Activated CD8-positive, alpha-beta memory T cell treated with anti-CD3 and anti-CD28 coated beads for 36 hours (primary cell): Measurements from ENCODE around the gene UGT1A8. TPM values are rescaled to one million over a fixed set of nuclear protein-coding genes. Genes with fewer than 3 reads are reported as not detected.
"Not testable (repeated sequence)": the region's sequence is repeated elsewhere in the genome, so short reads cannot be mapped to it uniquely, and the experiment has no call there.

Experiments
- CTCF ChIA-PET: fragments of 350-600 bp; sonication (Branson Sonifier 250); formaldehyde crosslinking; loops from one replicate; lab custom pipeline; 2021; ENCODE audit warnings: antibody characterized with exemption; lab: Charles Lee
- POLR2A ChIA-PET: fragments of 350-600 bp; sonication (Branson Sonifier 250); formaldehyde crosslinking; loops from one replicate; lab custom pipeline; 2021; ENCODE audit warnings: antibody characterized with exemption; lab: Charles Lee
- total RNA-seq, 2 experiments: library from RNA; stranded (reverse); gene quantifications; one replicate each; pipeline ENCODE4 v1.2.3, GENCODE V29; 2021

Gene UGT1A8
- total RNA-seq, 2 experiments from 2014 or later = not detected

DNA sequence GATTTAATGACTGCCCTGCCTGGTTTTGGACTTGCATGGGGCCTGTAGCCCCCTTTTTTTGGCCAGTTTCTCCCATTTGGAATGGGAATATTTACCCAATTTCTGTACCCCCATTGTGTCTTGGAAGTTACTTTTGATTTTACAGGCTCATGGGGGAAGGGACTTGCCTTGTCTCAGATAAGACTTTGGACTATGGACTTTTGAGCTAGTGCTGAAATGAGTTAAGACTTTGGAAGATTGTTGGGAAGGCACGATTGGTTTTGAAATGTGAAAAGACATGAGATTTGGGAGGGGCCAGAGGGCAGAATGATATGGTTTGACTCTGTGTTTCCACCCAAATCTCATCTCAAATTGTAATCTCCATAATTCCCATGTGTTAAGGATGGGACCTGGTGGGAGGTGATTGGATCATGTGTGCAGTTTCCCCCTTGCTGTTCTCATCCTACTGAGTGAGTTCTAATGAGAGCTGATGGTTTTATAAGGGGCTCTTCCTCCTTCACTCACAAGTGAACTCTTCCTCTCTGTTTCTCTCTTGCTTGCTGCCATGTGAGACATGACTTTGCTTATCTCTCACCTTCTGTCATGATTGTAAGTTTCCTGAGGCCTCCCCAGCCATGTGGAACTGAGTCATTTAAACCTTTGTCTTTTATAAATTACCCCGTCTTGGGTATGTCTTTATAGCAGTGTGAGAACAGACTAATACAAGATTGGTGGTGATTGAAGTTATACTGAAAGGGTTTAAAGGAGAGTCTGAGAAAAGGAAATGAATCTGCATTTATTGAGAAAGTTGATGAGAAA lies 134.0 kb downstream of the UGT1A8 start:
- CTCF ChIA-PET, POLR2A ChIA-PET: not testable (repeated sequence)

DNA sequence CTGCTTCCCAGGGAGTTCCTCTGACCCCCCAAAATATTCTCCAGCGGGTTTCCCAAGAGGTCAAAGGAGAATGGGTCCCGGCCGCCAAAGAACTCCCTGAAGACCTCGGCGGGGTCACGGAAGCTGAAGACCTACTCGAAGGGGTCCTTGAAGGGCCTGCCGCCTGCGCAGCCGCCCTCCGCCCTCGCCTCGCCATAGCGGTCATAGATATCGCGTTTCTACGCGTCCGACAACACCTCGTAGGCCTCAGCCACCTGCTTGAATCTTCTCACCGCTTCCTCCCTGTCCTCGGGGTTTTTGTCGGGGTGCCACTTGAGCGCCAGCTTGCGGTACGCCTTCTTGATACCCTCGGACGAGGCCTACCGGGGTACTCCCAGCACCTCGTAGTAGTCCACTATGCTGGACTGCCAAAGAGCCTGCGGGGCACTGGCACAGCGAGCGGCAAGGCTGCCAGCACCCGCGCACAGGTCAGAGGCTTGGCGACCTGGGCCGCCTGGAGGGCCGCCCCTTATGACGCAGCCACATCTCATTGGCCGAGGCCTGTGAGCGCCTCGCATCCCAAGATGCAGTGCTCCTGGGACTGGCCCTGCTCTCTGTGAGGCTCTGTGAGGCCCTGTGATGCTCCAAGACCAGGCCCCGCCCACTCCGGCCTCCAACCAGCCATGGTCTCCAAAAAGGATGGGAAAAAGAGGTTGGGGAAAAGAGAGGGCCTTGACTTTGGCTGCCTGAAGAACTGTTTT lies 137.6 kb downstream of the UGT1A8 start:
- POLR2A ChIA-PET = no interaction called here
- CTCF ChIA-PET = no interaction called here

- POLR2A ChIA-PET = no interaction called here
- CTCF ChIA-PET = no interaction called here
Measured at GRCh38 chr2:233756429-233757081, 139.1 kb downstream of the UGT1A8 start.

- CTCF ChIA-PET = no interaction called here
- POLR2A ChIA-PET = no interaction called here
Measured at GRCh38 chr2:233758141-233758540, 140.7 kb downstream of the UGT1A8 start.

DNA sequence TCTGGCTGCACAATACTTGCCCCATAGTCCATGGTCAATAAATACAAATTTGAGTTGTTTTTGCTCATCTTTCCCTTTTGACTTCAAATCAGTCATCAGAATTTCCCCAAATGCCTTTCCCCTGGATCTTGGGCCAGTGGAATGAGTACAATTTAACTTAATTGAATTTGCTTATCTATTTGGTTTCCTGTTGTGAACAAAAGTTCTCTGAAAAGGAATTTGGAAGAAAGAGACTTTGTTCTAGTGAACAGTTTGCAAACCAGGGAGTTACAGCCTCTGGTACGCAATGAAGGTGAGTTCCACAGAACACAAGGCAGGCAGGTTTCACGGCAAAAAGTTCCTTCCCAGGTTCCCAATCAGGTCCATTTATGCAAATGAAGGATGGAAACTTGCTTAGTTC lies 141.4 kb downstream of the UGT1A8 start:
- ChIA-PET POLR2A (no interaction called here), CTCF (no interaction called here)

GRCh38 chr2:233760043-233760442 lies 142.6 kb downstream of the UGT1A8 start, which contains the start of gene UGT1A1:
Gene UGT1A1 (plus strand): TSS chr2:233760270. CDS start chr2:233760288, 18 bp downstream.
- ChIA-PET POLR2A (no interaction called here), CTCF (no interaction called here)

DNA sequence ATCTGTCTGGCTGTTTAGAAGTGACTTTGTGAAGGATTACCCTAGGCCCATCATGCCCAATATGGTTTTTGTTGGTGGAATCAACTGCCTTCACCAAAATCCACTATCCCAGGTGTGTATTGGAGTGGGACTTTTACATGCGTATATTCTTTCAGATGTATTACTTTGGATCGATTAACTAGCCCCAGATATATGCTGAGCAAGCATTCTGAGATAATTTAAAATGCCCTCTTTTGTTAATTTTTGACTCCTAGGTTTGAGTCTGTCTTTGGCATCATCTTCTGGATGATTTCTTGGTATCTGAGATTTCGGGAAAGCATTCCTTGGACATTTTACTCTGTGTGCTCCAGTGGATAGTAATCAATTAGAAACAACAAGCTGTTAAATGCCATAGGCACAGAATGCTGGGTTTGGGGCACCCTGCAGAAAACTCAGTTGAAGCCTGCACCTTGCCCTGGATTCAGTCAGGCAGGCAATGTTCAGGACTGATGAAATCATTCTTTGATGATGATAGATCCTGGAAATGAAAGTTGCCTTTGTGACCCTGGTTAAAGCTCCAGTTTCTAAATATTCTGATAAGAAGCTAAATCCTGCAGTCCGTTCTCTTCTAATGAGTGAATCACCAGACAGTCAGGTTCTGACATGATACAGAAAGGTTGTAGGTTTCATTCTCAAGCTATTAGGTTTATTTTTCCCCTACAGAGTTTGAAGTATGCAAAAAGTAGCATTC lies 143.8 kb downstream of the UGT1A8 start:
- CTCF ChIA-PET = no interaction called here
- POLR2A ChIA-PET = no interaction called here

- POLR2A ChIA-PET = no interaction called here
- CTCF ChIA-PET = no interaction called here
Measured at GRCh38 chr2:233764264-233764663, 146.8 kb downstream of the UGT1A8 start.

DNA sequence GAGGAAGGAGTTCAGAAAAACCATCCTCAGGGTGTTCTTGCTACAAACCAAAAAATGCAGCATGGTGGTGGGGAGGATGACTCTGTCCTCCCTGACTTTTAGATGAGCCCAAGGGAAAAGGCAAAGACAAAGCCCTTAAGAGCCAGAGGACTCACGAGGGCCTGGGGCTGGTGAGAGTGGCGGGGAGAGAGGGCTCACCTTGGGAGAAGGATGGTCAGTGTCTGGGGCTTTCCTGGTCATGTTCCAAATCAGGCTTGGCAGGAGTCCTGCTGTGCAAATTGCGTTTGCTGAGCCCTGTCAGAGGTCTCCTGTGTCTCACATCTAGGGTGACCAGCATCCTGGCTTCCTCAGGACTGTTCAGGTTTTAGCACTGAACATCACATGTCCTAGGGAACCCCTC lies 147.3 kb downstream of the UGT1A8 start:
- ChIA-PET CTCF (no interaction called here), POLR2A (no interaction called here)

- CTCF ChIA-PET = no interaction called here
- POLR2A ChIA-PET = no interaction called here
Measured at GRCh38 chr2:233766416-233766815, 149.0 kb downstream of the UGT1A8 start.

GRCh38 chr2:233768076-233768475 lies 150.6 kb downstream of the UGT1A8 start:
- ChIA-PET POLR2A (no interaction called here), CTCF (no interaction called here)

DNA sequence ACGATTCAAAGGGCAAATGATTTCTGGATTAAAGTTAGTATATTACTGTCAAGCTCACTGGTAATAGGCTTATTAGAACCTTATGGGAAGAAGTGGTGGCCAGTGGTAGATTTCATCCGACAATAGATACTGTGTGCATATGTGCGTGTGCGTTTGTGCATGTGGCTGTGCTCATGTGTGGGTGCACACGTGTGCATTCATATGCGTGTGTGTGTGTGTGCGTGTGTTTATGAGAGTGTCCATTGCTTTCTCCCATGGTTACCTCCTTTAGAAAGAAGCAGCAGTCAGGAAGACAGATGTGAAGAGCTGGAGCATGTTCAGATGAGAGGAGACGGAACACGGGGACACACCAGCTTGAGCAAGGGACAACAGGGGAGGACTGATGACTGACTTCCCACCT lies 151.8 kb downstream of the UGT1A8 start:
- CTCF ChIA-PET = no interaction called here
- POLR2A ChIA-PET = no interaction called here

DNA sequence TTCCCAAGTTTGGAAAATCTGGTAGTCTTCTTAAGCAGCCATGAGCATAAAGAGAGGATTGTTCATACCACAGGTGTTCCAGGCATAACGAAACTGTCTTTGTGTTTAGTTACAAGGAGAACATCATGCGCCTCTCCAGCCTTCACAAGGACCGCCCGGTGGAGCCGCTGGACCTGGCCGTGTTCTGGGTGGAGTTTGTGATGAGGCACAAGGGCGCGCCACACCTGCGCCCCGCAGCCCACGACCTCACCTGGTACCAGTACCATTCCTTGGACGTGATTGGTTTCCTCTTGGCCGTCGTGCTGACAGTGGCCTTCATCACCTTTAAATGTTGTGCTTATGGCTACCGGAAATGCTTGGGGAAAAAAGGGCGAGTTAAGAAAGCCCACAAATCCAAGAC lies 154.7 kb downstream of the UGT1A8 start:
- CTCF ChIA-PET = no interaction called here

DNA sequence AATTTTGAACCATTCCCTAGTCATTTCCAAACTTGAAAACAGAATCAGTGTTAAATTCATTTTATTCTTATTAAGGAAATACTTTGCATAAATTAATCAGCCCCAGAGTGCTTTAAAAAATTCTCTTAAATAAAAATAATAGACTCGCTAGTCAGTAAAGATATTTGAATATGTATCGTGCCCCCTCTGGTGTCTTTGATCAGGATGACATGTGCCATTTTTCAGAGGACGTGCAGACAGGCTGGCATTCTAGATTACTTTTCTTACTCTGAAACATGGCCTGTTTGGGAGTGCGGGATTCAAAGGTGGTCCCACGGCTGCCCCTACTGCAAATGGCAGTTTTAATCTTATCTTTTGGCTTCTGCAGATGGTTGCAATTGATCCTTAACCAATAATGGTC lies 155.2 kb downstream of the UGT1A8 start:
- ChIA-PET CTCF (no interaction called here), POLR2A (no interaction called here)

More for the DNA sequence above, 154.7 kb downstream of the UGT1A8 start:
- POLR2A ChIA-PET = no interaction called here

GRCh38 chr2:233773854-233774253 lies 156.4 kb downstream of the UGT1A8 start:
- POLR2A ChIA-PET = no interaction called here
- CTCF ChIA-PET = no interaction called here

- CTCF ChIA-PET = no interaction called here
- POLR2A ChIA-PET = interaction anchor here (0.7 kb wide), 1 partner anchor 30 kb away, joined by 5 read pairs; no protein-coding TSS in a partner anchor
Measured at GRCh38 chr2:233775414-233775813, 158.0 kb downstream of the UGT1A8 start.

GRCh38 chr2:233778030-233778429 lies 160.6 kb downstream of the UGT1A8 start, which contains the start of gene MROH2A:
Gene MROH2A (plus strand): TSS chr2:233778330. CDS start chr2:233779359, 1,029 bp downstream.
- ChIA-PET POLR2A (no interaction called here), CTCF (no interaction called here)

DNA sequence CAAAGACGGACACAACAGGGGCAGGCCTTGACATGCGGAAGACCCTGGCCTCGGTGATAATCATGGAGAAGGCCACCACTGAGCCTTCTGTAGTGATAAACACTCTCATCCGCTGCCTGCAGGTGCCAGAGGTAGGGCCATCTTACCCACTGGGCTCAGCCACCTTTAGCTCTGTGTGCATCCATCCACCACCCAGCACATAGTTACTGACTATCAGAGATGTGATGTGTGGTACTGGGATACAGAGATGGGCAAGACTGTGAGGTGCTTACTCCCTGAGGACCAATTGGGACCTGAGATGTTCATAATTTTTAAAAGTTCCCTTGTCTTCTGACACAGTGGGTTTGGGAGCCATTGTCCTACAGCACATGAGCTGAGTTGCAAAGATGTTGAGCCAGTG lies 162.3 kb downstream of the UGT1A8 start:
- ChIA-PET CTCF (no interaction called here), POLR2A (no interaction called here)

GRCh38 chr2:233780771-233781170 lies 163.3 kb downstream of the UGT1A8 start:
- CTCF ChIA-PET = no interaction called here
- POLR2A ChIA-PET = no interaction called here

DNA sequence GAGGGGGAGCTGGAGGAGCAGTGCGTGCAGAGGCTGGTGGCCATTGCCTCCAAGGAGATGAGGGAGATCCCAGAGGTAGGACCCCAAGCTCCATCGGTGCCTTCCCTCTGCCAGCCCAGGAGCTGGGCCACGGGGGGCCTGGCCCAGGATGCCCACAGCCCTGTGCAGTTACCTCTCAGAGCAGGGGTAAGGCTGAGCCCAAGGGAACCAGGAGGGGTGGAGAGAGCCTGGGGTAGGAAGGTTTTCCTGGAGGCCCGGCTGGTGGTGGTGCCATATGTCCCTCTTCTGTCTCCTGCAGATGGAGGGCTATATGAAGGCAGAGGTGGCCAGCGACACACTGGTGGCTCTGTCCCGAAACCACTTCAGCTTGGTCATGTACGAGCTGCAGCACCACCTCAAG lies 172.1 kb downstream of the UGT1A8 start:
- ChIA-PET CTCF (no interaction called here), POLR2A (no interaction called here)
